Measurements from ENCODE around the gene EEF1A1.

DNA sequence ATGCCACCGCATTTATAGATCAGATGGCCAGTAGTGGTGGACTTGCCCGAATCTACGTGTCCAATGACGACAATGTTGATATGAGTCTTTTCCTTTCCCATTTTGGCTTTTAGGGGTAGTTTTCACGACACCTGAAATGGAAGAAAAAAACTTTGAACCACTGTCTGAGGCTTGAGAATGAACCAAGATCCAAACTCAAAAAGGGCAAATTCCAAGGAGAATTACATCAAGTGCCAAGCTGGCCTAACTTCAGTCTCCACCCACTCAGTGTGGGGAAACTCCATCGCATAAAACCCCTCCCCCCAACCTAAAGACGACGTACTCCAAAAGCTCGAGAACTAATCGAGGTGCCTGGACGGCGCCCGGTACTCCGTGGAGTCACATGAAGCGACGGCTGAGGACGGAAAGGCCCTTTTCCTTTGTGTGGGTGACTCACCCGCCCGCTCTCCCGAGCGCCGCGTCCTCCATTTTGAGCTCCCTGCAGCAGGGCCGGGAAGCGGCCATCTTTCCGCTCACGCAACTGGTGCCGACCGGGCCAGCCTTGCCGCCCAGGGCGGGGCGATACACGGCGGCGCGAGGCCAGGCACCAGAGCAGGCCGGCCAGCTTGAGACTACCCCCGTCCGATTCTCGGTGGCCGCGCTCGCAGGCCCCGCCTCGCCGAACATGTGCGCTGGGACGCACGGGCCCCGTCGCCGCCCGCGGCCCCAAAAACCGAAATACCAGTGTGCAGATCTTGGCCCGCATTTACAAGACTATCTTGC lies 725 bp downstream of the EEF1A1 start:
- TF ChIP-seq, protein P1, sequence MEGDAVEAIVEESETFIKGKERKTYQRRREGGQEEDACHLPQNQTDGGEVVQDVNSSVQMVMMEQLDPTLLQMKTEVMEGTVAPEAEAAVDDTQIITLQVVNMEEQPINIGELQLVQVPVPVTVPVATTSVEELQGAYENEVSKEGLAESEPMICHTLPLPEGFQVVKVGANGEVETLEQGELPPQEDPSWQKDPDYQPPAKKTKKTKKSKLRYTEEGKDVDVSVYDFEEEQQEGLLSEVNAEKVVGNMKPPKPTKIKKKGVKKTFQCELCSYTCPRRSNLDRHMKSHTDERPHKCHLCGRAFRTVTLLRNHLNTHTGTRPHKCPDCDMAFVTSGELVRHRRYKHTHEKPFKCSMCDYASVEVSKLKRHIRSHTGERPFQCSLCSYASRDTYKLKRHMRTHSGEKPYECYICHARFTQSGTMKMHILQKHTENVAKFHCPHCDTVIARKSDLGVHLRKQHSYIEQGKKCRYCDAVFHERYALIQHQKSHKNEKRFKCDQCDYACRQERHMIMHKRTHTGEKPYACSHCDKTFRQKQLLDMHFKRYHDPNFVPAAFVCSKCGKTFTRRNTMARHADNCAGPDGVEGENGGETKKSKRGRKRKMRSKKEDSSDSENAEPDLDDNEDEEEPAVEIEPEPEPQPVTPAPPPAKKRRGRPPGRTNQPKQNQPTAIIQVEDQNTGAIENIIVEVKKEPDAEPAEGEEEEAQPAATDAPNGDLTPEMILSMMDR (conservative IDR thresholded peaks at IDR 0.05; ENCODE audit: low read depth, low read length) = no peak
- no peak for TF ChIP-seq EZH2 (IDR thresholded peaks at IDR 0.05; ENCODE audit: borderline replicate concordance, low read depth, low read length, poor library complexity, severe bottlenecking)
